ENCODE results near the gene NUBPL.
A peak's percentile ranks its signal among the peaks of the same experiment; 100 is the strongest.
"Not testable (repeated sequence)": the region's sequence is repeated elsewhere in the genome, so short reads cannot be mapped to it uniquely, and the experiment has no call there.

Gene NUBPL

DNA sequence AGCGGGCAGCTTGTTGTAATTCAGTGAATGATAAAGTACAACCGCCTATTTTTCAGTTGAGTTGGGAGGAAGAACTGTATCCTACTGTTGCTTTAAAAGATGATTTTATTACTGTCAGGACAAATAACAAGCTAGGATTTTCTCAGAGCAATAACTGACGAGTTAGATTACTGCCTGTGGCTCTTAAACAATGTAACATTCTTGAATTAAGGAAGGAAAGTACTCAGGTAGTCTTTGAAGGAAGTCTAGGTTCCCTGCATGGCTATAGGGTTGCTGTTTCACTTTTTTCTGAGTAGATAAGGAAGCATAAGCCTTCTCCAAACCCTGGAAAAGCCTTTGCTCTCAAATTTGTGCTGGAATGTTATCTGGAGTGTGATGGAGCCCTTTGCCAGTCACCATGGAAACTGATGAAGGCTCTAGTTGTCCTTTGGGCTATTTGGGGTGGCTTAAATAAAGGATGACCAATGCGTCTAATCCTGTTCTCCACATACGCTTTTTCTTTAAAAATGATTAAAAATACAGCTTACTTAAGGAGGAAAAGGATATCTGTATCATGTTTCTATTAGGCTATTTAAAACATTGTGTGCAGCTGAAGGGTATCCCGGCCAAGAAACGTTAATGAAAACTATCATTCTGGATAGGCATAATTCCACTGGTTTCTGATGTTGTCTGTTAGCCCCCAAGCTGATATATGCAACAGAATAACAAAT, 17.7 kb downstream of the NUBPL start:
- no peak for DNase-seq

DNA sequence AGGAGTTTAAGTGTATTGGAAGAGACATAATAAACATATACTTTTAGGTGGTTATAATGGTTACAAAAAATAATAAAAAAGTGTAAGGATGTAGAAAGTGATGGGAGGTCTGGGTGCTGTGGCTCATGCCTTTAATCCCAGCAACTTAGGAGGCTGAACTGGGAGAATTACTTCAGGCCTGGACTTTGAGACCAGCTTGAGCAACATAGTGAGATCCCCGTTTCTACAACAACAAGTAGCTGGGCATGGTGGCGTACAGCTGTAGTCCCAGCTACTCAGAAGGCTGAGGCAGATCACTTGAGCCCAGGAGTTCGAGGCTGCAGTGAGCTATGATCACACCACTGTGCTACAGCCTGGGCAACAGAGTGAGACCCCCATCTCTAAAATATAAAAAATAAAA, 19.0 kb downstream of the NUBPL start:
- no peak for DNase-seq

DNA sequence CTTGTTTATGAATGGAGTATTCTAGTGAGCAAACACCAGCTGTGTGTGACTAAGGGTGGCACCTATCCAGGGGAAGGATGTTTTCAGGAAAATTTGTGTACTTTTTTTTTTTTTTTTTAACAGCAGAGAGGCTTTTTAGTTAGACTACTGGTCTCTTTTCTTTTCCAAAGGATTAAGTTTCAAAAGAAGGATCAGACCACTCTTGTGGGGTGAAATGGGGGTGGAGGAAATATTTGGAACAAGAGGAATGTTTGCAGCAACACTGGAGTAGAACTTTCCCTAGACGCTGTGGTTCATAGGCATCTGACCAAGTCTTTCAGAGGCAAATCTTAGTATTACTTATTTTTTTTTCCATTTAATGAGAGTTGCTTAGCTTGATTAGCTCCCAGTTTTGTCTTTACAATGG, 21.1 kb downstream of the NUBPL start:
- DNase-seq, result peak; percentile 35

DNA sequence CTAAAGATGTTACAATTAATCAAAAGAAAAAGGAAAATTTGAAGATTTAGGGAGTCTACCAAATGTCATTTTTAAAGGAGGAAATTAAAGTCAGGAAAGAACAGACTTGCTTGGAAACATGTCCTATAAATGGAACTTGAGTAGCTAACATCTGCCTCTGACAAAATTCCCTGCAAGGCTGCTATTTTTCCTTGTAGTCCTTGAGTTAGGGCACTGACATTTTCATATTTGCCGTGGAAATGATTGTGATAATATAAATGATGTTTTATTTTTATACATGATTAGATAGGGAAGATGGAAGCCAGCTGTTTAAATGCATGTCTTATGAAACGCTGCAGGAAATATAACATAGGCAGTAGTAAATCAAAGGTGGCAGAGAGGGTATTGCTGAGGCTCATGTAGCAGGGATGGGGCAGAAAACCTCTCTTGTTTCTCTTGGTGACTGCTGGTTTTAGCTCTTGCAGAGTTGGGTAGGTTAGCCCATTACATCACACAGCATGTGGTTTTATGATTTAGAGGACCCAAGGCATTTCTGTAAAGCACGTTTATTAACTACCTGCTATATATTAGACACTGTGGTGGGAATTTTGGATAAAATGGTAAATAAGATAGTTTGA, 21.7 kb downstream of the NUBPL start:
- no peak for DNase-seq

DNA sequence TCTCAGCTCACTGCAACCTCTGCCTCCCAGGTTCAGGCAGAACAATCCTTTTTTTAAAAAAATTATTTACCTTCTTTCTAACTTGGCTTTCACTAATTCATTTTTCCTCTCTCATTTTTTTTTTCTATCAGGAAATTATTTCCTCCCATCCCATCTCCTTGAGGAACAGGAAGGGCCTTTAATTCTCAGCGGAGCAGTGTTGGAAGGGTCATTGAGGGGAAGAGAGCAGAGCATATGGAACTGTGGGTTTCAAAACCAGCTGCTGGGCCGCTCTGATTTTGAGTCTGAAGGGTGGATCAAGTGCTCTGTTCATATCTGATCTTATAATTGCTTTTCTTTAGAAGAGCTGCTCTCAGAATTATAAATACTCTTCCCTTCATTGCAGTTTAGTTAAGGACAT, 29.0 kb downstream of the NUBPL start:
- DNase-seq, result no peak

DNA sequence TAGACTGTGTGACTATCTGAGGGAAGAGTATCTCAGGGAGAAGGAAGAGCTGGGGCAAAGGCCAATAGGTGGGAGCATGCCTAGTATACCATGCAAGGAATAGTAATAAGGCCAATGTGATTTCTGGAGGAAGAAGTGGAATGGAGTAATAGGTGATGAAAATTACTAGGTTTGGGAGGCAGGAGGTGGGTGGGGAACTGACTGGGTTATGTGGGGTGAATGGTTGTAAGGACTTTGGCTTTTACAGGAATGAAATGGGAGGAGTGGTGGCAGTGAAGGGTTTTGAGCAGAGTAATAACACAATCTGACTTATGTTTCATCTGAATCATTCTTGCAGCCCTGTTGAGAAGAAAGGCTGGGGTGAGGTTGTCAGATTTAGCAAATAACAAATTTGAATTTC, 30.9 kb downstream of the NUBPL start:
- DNase-seq, result no peak

DNA sequence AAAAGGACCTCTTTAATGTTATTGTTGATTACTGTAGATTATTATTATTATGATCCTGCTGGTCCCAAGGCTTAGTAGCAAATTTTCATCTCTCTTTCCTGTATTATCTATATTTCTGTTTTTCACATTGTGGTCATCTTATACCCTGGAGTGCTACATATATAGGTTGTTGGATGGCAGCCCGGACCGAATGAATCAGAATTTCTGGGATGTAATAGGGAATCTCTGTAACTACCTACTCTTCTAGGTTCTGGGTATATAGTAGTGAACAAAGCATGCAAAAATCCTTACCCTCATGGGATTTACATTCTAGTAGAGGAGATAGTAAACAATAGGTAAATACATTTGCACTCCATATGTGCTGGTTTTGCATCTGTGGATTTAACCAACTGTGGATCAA, 31.4 kb downstream of the NUBPL start:
- DNase-seq, result peak; percentile 56

DNA sequence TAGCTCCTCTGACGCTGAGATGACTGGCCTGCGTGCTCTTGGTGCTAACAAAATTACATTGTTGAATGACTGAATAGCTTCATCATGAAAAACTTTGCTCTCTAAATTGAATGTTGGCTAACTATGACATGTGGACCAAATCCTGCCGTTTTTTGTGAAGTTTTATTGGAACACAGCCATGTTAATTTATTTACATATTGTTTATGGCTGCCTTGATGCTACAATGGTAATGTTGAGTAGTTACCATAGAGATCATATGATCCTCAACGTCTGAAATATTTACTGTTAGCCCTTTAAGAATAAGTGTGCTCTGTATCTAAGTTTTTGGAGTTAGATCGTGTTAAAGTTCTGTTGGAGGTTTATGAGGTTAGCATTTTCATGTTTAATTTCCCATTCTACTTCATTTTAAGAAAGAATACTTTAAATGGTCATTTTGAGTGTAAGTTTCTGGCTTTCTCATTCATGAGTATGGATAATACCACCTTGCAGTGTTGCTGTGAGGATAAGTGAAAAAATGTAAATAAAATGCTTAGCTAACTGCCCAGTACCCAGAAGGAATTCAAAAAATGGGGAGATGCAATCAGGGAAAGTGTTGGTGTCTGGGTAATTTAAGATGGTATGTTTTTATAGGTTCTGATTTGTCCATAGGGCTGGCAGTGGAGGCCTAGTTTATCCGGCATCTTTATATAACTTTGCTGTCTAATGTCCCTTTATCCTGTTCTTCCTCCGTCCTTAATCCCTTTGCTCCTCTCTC, 35.3 kb downstream of the NUBPL start:
- DNase-seq, result no peak

DNA sequence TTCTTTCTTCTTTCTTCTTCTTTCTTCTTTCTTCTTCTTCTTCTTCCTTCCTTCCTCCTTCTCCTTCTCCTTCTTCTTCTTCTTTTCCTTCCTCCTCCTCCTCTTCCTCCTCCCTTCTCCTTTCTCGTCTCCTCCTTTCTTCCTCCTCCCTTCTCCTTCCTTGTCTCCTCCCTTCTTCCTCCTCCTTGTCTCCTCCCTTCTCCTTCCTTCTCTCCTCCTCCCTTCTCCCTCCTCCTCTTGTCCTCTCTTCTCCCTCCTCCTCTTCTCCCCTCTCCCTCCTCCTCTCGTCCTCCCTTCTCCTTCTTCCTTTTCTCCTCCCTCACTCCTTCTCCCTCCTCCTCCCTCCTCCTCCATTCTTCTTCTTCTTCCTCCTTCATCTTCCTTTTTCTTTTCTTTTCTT, 44.5 kb downstream of the NUBPL start:
- DNase-seq, result no peak

DNA sequence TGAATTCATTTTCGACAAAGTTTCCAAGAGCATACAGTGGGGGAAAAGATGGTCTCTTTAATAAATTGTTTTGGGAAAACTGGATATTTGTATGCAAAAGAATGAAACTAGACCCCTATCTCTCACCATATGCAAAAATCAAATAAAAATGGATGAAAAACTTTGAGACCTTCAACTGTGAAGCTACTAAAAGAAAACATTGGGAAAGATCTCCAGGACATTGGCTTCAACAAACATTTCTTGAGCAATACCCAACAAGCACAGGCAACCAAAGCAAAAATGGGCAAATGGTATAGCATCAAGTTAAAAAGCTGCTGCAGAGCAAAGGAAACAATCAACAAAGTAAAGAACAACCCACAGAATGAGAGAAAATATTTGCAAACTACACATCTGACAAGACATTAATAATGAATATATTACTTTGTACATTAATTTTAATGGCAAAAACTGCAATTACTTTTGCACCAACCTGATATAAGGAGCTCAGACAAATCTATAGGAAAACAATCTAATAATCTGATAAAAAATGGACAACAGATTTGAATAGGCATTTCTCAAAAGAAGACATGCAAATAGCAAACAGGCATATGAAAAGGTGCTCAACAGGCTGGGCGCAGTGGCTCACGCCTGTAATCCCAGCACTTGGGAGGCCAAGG, 50.7 kb downstream of the NUBPL start:
- no peak for DNase-seq

DNA sequence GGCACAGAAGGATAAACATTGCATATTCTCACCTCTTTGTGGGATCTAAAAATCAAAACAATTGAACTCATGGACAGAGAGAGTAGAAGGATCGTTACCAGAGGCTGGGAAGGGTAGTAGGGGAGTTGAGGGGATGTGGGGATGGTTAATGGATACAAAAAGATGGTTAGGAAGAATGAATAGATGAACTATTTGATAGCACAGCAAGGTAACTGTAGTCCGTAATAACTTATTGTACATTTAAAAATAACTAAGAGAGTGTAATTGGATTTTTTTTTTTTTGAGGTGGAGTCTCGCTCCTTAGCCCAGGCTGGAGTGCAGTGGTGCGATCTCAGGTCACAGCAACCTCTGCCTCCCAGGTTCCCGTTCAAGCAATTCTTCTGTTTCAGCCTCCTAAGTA, 52.0 kb downstream of the NUBPL start:
- no peak for DNase-seq

DNA sequence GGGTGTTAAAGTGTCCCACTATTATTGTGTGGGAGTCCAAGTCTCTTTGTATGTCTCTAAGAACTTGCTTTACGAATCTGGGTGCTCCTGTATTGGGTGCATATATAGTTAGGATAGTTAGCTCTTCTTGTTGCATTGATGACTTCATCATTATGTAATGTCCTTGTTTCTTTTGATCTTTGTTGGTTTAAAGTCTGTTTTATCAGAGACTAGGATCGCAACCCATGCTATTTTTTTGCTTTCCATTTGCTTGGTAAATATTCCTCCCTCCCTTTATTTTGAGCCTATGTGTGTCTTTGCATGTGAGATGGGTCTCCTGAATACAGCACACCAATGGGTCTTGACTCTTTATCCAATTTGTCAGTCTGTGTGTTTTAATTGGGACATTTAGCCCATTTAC, 57.7 kb downstream of the NUBPL start:
- DNase-seq, result not testable (repeated sequence)

DNA sequence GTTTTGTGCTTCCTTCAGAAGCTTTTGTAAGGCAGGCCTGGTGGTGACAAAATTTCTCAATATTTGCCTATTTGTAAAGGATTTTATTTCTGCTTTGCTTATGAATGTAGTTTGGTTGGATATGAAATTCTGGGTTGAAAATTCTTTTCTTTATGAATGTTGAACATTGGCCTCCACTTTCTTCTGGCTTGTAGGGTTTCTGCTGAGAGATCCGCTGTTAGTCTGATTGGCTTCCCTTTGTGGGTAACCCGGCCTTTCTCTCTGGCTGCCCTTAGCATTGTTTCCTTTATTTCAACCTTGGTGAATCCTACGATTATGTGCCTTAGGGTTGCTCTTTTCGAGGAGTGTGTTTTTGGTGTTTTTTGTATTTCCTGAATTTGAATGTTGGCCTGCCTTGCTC, 58.2 kb downstream of the NUBPL start:
- no peak for DNase-seq

DNA sequence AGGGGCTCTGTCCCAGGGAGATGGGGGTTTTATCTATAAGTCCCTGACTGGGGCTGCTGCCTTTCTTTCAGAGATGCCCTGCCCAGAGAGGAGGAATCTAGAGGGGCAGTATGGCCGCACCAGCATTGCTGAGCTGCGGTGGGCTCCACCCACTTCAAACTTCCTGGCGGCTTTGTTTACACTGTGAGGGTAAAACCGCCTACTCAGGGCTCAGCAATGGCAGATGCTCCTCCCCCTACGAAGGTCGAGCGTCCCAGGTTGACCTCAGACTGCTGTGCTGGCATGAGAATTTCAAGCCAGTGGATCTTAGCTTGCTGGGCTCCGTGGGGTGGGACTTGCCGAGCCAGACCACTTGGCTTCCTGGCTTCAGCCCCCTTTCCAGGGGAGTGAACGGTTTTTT, 59.7 kb downstream of the NUBPL start:
- not testable (repeated sequence) for DNase-seq

DNA sequence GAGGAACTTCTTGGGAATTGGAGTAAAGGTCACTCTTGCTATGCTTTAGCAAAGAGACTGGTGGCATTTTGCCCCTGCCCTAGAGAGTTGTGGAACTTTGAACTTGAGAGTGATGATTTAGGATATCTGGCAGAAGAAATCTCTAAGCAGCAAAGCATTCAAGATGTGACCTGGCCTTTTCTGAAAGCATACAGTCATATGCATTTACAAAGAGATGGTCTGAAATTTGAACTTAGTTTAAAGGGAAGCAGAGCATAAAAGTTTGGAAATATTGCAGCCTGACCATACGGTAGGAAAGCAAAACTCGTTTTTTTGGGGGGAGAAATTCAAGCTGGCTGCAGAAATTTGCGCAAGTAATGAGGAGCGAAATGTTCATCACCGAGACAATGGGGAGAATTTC, 60.9 kb downstream of the NUBPL start:
- no peak for DNase-seq

DNA sequence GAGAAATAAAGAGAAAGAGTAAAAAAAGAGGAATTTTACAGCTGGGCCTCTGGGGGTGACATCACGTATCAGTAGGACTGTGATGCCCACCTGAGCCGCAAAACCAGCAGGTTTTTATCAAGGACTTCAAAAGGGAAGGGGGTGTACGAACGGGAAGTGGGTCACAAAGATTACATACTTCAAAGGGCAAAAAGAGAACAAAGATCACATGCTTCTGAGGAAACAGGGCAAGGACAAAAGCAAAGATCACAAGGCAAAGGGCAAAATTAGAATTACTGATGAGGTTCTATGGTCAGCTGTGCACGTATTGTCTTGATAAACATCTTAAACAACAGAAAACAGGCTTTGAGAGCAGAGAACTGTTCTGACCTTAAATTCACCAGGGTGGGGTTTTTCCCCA, 91.7 kb downstream of the NUBPL start:
- DNase-seq, result not testable (repeated sequence)

DNA sequence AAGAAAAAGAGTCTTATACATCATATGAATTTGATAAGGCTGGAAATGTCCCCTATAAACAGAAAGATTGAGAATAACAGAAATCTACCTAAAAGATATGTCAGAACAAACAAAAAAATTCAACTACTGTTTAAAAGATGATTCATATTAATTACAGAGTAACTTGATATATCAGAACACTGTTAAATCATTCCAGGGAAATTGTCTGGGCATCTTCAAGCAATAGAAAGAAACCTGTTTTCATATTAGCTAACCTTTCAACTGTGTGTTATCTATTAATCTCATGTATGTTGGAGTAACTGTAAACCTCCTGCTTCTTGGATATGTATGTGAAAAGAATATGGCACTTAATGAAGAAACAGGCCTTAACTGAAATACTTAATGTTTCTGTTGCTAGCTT, 96.7 kb downstream of the NUBPL start:
- no peak for DNase-seq

DNA sequence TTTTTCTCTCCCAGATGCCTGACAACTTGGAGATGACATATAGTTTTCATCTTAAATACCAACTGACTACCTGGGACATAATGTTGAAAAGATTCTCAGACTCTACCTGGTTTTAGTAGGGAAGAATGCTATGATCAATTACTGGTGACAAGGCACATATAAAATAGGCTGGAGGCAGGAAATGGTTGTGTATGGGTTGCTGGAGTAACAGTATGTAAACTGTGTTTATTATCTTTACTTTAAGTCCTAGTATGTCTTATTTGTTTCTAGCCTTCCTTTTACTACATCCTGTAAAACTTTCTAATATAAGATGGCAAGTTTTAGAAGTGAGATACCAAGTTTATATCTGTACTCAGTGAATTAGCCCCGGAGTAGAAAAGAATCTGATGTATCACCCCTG, 98.1 kb downstream of the NUBPL start:
- DNase-seq, result no peak

DNA sequence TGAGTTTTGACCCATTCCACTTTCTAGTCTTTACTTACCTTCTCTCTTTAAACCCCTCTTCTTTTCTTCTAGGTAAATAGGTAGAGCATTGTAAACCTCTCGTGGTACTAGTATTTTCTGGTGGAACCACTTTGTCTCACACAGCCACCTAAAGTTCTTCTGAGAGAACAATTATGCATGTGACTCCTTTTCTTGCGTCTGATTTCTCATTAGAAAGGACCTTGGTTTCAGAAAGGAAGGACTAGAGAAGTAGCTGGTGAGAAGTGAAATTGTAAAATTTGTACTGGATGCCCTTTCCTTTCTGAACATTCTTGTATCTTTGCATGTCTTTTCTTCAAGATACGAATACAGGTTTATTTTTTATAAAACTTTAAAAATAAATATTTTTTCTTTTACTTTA, 99.0 kb downstream of the NUBPL start:
- DNase-seq, result no peak

DNA sequence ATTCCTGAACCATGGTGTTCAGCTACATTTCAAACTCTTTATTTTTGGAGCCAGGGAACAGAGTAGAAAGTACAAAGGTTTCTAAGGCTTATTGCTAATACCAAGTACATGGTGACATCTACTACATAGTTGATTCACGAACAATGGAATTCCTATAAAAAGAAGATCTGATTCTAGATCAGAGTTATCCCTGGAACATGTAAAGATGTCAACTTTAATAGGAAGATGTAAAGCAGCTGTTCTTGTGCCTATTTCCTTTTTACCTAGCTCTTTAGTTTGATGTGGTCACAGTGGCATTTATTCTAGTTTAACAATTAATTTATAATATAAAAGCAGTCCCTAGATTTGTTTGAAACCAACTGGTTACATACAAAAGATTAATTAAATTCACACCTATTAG, 99.5 kb downstream of the NUBPL start:
- no peak for DNase-seq

DNA sequence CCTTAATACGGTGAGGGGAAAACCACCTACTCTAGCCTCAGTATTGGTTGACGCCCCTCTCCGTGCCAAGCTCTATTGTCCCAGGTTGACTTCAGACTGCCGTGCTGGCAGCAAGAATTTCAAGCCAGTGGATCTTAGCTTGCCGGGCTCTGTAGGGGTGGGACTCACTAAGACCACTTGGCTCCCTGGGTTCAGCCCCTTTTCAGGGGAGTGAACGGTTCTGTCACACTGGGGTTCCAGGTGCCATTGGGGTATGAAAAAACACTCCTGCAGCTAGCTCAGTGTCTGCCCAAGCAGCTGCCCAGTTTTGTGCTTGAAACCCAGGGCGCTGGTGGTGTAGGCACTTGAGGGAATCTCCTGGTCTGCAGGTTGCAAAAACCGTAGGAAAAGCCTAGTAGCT, 107.1 kb downstream of the NUBPL start:
- no peak for DNase-seq

DNA sequence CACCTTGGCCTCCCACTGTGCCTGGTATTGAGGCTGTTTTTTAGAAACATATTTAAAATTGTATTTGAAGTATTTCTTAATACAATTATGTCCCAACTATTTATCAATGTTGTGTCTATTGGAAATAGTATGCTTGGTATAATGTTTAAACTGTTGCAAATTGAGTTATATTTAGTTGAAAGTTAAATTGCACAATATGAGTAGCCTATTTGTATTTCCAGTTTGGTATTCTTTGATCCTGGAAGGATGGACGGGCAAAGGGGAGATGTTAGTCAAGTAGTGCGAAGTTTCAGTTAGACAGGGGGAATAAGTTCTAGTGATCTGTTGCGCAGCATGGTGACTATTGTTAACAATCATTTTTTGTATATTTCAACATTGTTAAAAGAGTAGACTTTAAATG, 111.5 kb downstream of the NUBPL start:
- DNase-seq, result no peak

DNA sequence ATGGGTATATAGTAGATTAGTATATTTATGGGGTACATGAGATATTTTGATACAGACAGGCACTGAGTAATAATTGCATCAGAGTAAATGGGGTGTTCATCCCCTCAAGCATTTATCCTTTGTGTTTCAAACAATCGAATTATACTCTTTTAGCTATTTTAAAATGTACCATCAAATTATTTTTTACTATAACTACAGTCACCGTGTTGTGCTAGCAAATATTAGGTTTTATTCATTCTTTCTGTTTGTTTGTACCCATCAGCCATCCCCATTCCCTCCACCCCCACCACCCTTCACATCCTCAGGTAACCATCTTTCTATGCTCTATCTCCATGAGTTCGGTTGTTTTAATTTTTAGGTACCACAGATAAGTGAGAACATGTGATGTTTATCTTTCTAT, 115.8 kb downstream of the NUBPL start:
- no peak for DNase-seq

DNA sequence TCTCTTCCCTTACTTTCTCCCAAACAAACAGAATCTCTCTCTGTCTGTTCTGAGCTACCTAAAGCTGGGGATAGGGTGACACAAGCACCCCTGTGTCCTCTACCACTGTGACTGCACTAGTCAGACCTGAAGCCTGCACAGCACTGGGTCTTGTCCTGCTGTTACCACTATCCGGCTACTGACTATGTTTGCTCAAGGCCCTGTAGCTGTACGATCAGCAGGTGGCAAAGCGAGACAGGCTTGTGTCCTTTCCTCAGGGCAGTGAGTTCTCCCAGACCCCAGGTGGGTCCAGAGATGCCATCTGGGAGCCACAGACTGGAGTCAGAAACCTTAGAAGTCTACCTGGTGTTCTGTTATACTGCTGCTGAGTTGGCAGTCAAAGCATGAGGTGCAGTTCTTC, 116.4 kb downstream of the NUBPL start:
- DNase-seq, result no peak

Data from right hindlimb (tissue), 1 donor.